HepG2 (cell line): ENCODE measurements around the gene IQCB1. TPM values are rescaled to one million over a fixed set of nuclear protein-coding genes. Genes with fewer than 3 reads are reported as not detected.
A peak's percentile ranks its signal among the peaks of the same experiment; 100 is the strongest.

Experiments used
- ATAC-seq: fragments of 200-7000 bp; cut with Tn5 transposase; 3 replicates; pipeline ENCODE4 v1.9.1; 2020; ENCODE audit warnings: mild to moderate bottlenecking, moderate library complexity
- BruUV-seq: library from RNA; stranded (reverse); fragments of 400-500 nt; replicated peaks from 2 replicates; lab custom pipeline; 2021; lab: Mats Ljungman, UMichigan
- CTCF ChIA-PET: fragments of 300-600 bp; formaldehyde crosslinking; extraction: SDS; loops from one replicate; lab custom pipeline; 2021; ENCODE audit warnings: low total read pairs, inconsistent platforms, low intra/inter-chr PET ratio; lab: Yijun Ruan, JAX
- POLR2A ChIA-PET: fragments of 350-600 bp; sonication (Branson Sonifier 250); formaldehyde crosslinking; loops from one replicate; lab custom pipeline; 2020; ENCODE audit warnings: antibody characterized with exemption, inconsistent platforms; lab: Yijun Ruan, JAX
- DNase-seq: peaks from one replicate; pipeline ENCODE4 v3.0.0-alpha.2; 2015; ENCODE audit warnings: low spot score
- FAIRE-seq: peaks from 3 replicates; lab custom pipeline; 2011; peaks lifted over from hg19 to GRCh38; lab: Jason Lieb, UNC
- H2AFZ ChIP-seq: one replicate; pipeline ENCODE4 v1.6.1; 2011; ENCODE audit warnings: low read length, inconsistent platforms
- H3K27ac ChIP-seq: fragments of 300-600 bp; 3 replicates; pipeline ENCODE4 v1.8.0; 2011; ENCODE audit warnings: mixed run types, mild to moderate bottlenecking, mixed read lengths, low read length, inconsistent platforms; ENCODE audit not compliant: insufficient read depth; ENCODE audit errors: extremely low read length
- H3K27me3 ChIP-seq, 2 experiments: fragments of 200-600 bp in 1 of 2; 2 replicates in 1 of 2; 3 replicates in 1 of 2; pipeline versions ENCODE4 v1.6.0 to v1.8.0; 2011; ENCODE audit warnings: low read length in 2 of 2, mild to moderate bottlenecking in 2 of 2, moderate library complexity in 2 of 2, inconsistent platforms in 1 of 2; ENCODE audit not compliant: insufficient read depth in 2 of 2, control insufficient read depth in 1 of 2
- H3K36me3 ChIP-seq, 2 experiments: fragments of 200-600 bp in 1 of 2; replicated peaks in 1 of 2; 2 replicates in 1 of 2; 3 replicates in 1 of 2; pipeline versions ENCODE4 v1.5.1 to v1.8.0; 2011; ENCODE audit warnings: low read length in 2 of 2, inconsistent platforms in 1 of 2; ENCODE audit not compliant: insufficient read depth in 2 of 2, control insufficient read depth in 1 of 2
- H3K4me1 ChIP-seq: 2 replicates; pipeline ENCODE4 v1.5.1; 2012; ENCODE audit warnings: low read length, inconsistent platforms; ENCODE audit not compliant: insufficient read depth
- H3K4me2 ChIP-seq: 2 replicates; pipeline ENCODE4 v1.6.0; 2011; ENCODE audit warnings: low read depth, low read length, inconsistent platforms
- H3K4me3 ChIP-seq, 3 experiments: fragments of 200-600 bp in 1 of 3; sonication (generic), shearing (Covaris generic) in 1 of 3; replicated peaks in 1 of 3; 2 replicates each; pipeline ENCODE4 v1.5.1; 2011 to 2016; ENCODE audit warnings: low read length in 3 of 3, inconsistent platforms in 2 of 3, low read depth in 2 of 3, mild to moderate bottlenecking in 2 of 3, control low read depth in 1 of 3, mixed read lengths in 1 of 3; ENCODE audit not compliant: insufficient read depth in 1 of 3
- H3K79me2 ChIP-seq: one replicate; pipeline ENCODE4 v1.6.1; 2011; ENCODE audit warnings: low read length, inconsistent platforms; ENCODE audit not compliant: insufficient read depth
- H3K9ac ChIP-seq: 2 replicates; pipeline ENCODE4 v1.6.0; 2011; ENCODE audit warnings: mild to moderate bottlenecking, low read depth, low read length, inconsistent platforms; ENCODE audit not compliant: insufficient read depth
- H3K9me3 ChIP-seq: 2 replicates; pipeline ENCODE4 v1.5.1; 2012; ENCODE audit warnings: mild to moderate bottlenecking, low read length
- H4K20me1 ChIP-seq: 2 replicates; pipeline ENCODE4 v1.6.0; 2011; ENCODE audit warnings: inconsistent platforms, mild to moderate bottlenecking, low read length, moderate library complexity; ENCODE audit not compliant: insufficient read depth
- ATAD3A ChIP-seq: sonication (generic); formaldehyde crosslinking; IDR thresholded peaks from 2 replicates; pipeline ENCODE4 v1.4.0; 2020; ENCODE audit warnings: missing genetic modification reagents
- CCDC6 ChIP-seq: sonication (generic); formaldehyde crosslinking; IDR thresholded peaks from 2 replicates; pipeline ENCODE4 v1.8.1; 2022; ENCODE audit warnings: mild to moderate bottlenecking, missing genetic modification reagents, moderate library complexity
- CEBPB ChIP-seq: IDR thresholded peaks from 2 replicates; pipeline ENCODE4 v1.6.1; 2011; ENCODE audit warnings: low read depth, low read length, improper control_type of control experiment, borderline replicate concordance
- CEBPG ChIP-seq: IDR thresholded peaks from 2 replicates; pipeline ENCODE4 v1.6.1; 2016
- CSRNP2 ChIP-seq: sonication (generic); formaldehyde crosslinking; conservative IDR thresholded peaks from 2 replicates; pipeline ENCODE4 v1.8.0; 2022; ENCODE audit warnings: low read depth, missing genetic modification reagents
- EP300 ChIP-seq, 3 experiments: sonication (generic) in 1 of 3; formaldehyde crosslinking in 1 of 3; IDR thresholded peaks; 2 replicates each; pipeline versions ENCODE4 v1.5.1 to v1.6.1; 2011 to 2020; ENCODE audit warnings: low read depth in 2 of 3, low read length in 2 of 3, borderline replicate concordance in 1 of 3, improper control_type of control experiment in 1 of 3, mild to moderate bottlenecking in 1 of 3, missing genetic modification reagents in 1 of 3, moderate library complexity in 1 of 3
- ERF ChIP-seq: IDR thresholded peaks from 2 replicates; pipeline ENCODE4 v1.6.1; 2018; ENCODE audit warnings: missing biosample characterization, missing genetic modification reagents
- JUNB ChIP-seq: sonication (generic); formaldehyde crosslinking; IDR thresholded peaks from 2 replicates; pipeline ENCODE4 v1.8.0; 2022; ENCODE audit warnings: missing genetic modification reagents, mild to moderate bottlenecking, borderline replicate concordance
- MZF1 ChIP-seq: sonication (generic); formaldehyde crosslinking; IDR thresholded peaks from 2 replicates; pipeline ENCODE4 v1.8.1; 2023; ENCODE audit warnings: mild to moderate bottlenecking, missing genetic modification reagents, borderline replicate concordance
- NONO ChIP-seq, 2 experiments: fragments of 450-650 bp in 1 of 2; sonication (generic) in 1 of 2; formaldehyde crosslinking in 1 of 2; IDR thresholded peaks in 1 of 2; conservative IDR thresholded peaks in 1 of 2; 2 replicates each; pipeline versions ENCODE4 v1.6.1 to v1.8.0; 2017 to 2022; ENCODE audit warnings: mild to moderate bottlenecking in 1 of 2, missing genetic modification reagents in 1 of 2, moderate library complexity in 1 of 2
- PAWR ChIP-seq: sonication (generic); formaldehyde crosslinking; IDR thresholded peaks from 2 replicates; pipeline ENCODE4 v1.4.0; 2020; ENCODE audit warnings: missing genetic modification reagents, mild to moderate bottlenecking, borderline replicate concordance
- REL ChIP-seq: sonication (generic); formaldehyde crosslinking; conservative IDR thresholded peaks from 2 replicates; pipeline ENCODE4 v1.8.0; 2022; ENCODE audit warnings: mild to moderate bottlenecking, missing genetic modification reagents, moderate library complexity
- REPIN1 ChIP-seq: sonication (generic); formaldehyde crosslinking; IDR thresholded peaks from 2 replicates; pipeline ENCODE4 v1.8.0; 2022; ENCODE audit warnings: missing genetic modification reagents, low read depth, mild to moderate bottlenecking, borderline replicate concordance
- RFX1 ChIP-seq: fragments of 450-650 bp; IDR thresholded peaks from 2 replicates; pipeline ENCODE4 v1.6.1; 2017
- SAP130 ChIP-seq: IDR thresholded peaks from 2 replicates; pipeline ENCODE4 v1.6.1; 2016; ENCODE audit warnings: low read depth
- ZFP36L1 ChIP-seq: sonication (generic); formaldehyde crosslinking; IDR thresholded peaks from 2 replicates; pipeline ENCODE4 v1.8.0; 2022; ENCODE audit warnings: mild to moderate bottlenecking, missing genetic modification reagents, moderate library complexity
- ZNF282 ChIP-seq: fragments of 450-650 bp; IDR thresholded peaks from 2 replicates; pipeline ENCODE4 v1.6.1; 2018; ENCODE audit not compliant: partially characterized antibody
- ZNF292 ChIP-seq: sonication (generic); formaldehyde crosslinking; IDR thresholded peaks from 2 replicates; pipeline ENCODE4 v1.8.1; 2022; ENCODE audit warnings: mild to moderate bottlenecking, low read depth, missing genetic modification reagents, borderline replicate concordance
- ZNF44 ChIP-seq: sonication (generic); formaldehyde crosslinking; IDR thresholded peaks from 2 replicates; pipeline ENCODE4 v1.5.1; 2020; ENCODE audit warnings: mild to moderate bottlenecking, missing genetic modification reagents
- ZNF556 ChIP-seq: sonication (generic); formaldehyde crosslinking; IDR thresholded peaks from 2 replicates; pipeline ENCODE4 v1.4.0; 2020; ENCODE audit warnings: mild to moderate bottlenecking, missing genetic modification reagents, borderline replicate concordance
- ZNF563 ChIP-seq: sonication (generic); formaldehyde crosslinking; IDR thresholded peaks from 2 replicates; pipeline ENCODE4 v1.8.0; 2022; ENCODE audit warnings: mild to moderate bottlenecking, moderate library complexity, missing genetic modification reagents
- ZNF564 ChIP-seq: sonication (generic); formaldehyde crosslinking; IDR thresholded peaks from 2 replicates; pipeline ENCODE4 v1.8.1; 2023; ENCODE audit warnings: mild to moderate bottlenecking, missing genetic modification reagents
- ZNF737 ChIP-seq: sonication (generic); formaldehyde crosslinking; IDR thresholded peaks from 2 replicates; pipeline ENCODE4 v1.5.0; 2020; ENCODE audit warnings: missing genetic modification reagents, mild to moderate bottlenecking, borderline replicate concordance
- ZSCAN29 ChIP-seq: sonication (generic); formaldehyde crosslinking; conservative IDR thresholded peaks from 2 replicates; pipeline ENCODE4 v1.4.0; 2020; ENCODE audit warnings: mild to moderate bottlenecking, missing genetic modification reagents
- WGBS: methylation state at CpG from one replicate; pipeline ENCODE4 v1.1.6; 2017; ENCODE audit warnings: low lambda C conversion rate; 5-methylcytosine and 5-hydroxymethylcytosine counted together
- in situ Hi-C: cut with HindIII; loops from 2 replicates; pipeline ENCODE4 v1.10.0; 2017; ENCODE audit warnings: low pct_unique_long_range_greater_than_20kb; ENCODE audit not compliant: extremely low pct_ligation_motif_present
- intact Hi-C: fragments of 100-400 bp; cut with micrococcal nuclease; formaldehyde crosslinking; loops from one replicate; pipeline ENCODE4 v1.10.0; 2022; ENCODE audit not compliant: unreplicated experiment
- polyA plus RNA-seq, 8 experiments: library from polyadenylated mRNA; depleted of rRNA in 3 of 8; stranded (reverse) in 7 of 8; unstranded in 1 of 8; fragments of >200 nt; fragmentation: Illumina TruSeq in 4 of 8; extraction: Trizol in 4 of 8; gene quantifications; 2 replicates each; pipeline versions ENCODE4 v1.2.1 to v1.2.3, GENCODE V29; 2011 to 2016; ENCODE audit warnings: low read depth in 4 of 8, missing spikeins in 1 of 8, mixed read lengths in 1 of 8; ENCODE audit not compliant: insufficient read depth in 1 of 8
- total RNA-seq, 5 experiments: library from RNA; depleted of rRNA; stranded (reverse); fragments of >200 nt; fragmentation: Illumina TruSeq; extraction: Trizol; gene quantifications; 2 replicates each; pipeline ENCODE4 v1.2.3, GENCODE V29; 2016; ENCODE audit warnings: low read depth in 1 of 5

The IQCB1 gene
- total and polyA plus RNA-seq, 2 of the 13 experiments (the other 11 are each of a cell fraction or from before 2014, with no cell fraction given), result 18.0 to 41.4 TPM

- no peak for FAIRE-seq
- in situ Hi-C loops, result no loop called here
- CTCF ChIA-PET, result no interaction called here
- 3% methylated on average over 15 of the region's 15 CpGs for WGBS
- Histone ChIP-seq H3K9ac (peak overlapping the region; percentile 91), H3K27me3 (no peaks in the 10 kb centered on the region), H3K9me3 (no peaks in the 10 kb centered on the region), H3K79me2 (peaks cover 30% of the 10 kb centered on the region), H2AFZ (peak overlapping the region; percentile 76), H3K4me3 (peak overlapping the region; percentile 66 to 85 (median 66)), H4K20me1 (no peaks in the 10 kb centered on the region), H3K27ac (peak overlapping the region; percentile 79), H3K36me3 (no peaks in the 10 kb centered on the region; a peak in 1 of 5 replicates), H3K4me1 (peaks cover 36% of the 10 kb centered on the region), H3K4me2 (peak overlapping the region; percentile 83)
- peak; percentile 12 for ATAC-seq
- intact Hi-C loops, result loop anchor here (10.0 kb wide), 1 partner anchor 89 kb away; the partner anchor contains the start of gene GOLGB1
- peak; percentile 13 for DNase-seq
- POLR2A ChIA-PET, result interaction anchor here (1.0 to 1.4 kb wide), 2 partner anchors 9 to 25 kb away, joined by 3 to 5 read pairs; no protein-coding TSS in a partner anchor
- TSS peak; percentile 71 for BruUV-seq
- TF ChIP-seq CSRNP2 (CRISPR knock-in tag) (no peak), CEBPB (peak; percentile 96), ZNF563 (no peak), ZNF282 (no peak), ATAD3A (CRISPR knock-in tag) (no peak), ZNF292 (0 out of 2 replicates have a peak, but pooled peaks have one; percentile 7), ZNF737 (no peak), MZF1 (no peak), CCDC6 (0 out of 2 replicates have a peak, but pooled peaks have one; percentile 6), REL (0 out of 2 replicates have a peak, but pooled peaks have one; percentile 4), ZFP36L1 (CRISPR knock-in tag) (no peak), ZNF564 (no peak), RFX1 (no peak), JUNB (CRISPR knock-in tag) (0 out of 2 replicates have a peak, but pooled peaks have one; percentile 23), ERF (0 out of 2 replicates have a peak, but pooled peaks have one; percentile 4), PAWR (no peak), NONO (IDR thresholded peaks at IDR 0.05) (no peak), NONO (CRISPR knock-in tag; conservative IDR thresholded peaks at IDR 0.05) (0 out of 2 replicates have a peak, but pooled peaks have one; percentile 3), CEBPG (CRISPR knock-in tag) (peak; percentile 97), REPIN1 (CRISPR knock-in tag) (no peak), ZNF44 (CRISPR knock-in tag) (0 out of 2 replicates have a peak, but pooled peaks have one; percentile 24), ZSCAN29 (CRISPR knock-in tag) (no peak), SAP130 (CRISPR knock-in tag) (peak; percentile 34; the same call in 1 of the 2 replicates), ZNF556 (CRISPR knock-in tag) (no peak), EP300 (IDR thresholded peaks at IDR 0.05; ENCODE audit: low read depth in 2 of 2, low read length in 2 of 2) (peak in 1 of 2 experiments; percentile 30; a peak in 1 of 4 replicates), EP300 (CRISPR knock-in tag; IDR thresholded peaks at IDR 0.05; ENCODE audit: borderline replicate concordance) (no peak)
Observed at GRCh38 chr3:121834157-121834670, 646 bp downstream of the IQCB1 start.
